Bone marrow (tissue), 2 donors: ENCODE results near the gene NEDD9.
A peak's percentile ranks its signal among the peaks of the same experiment; 100 is the strongest.

ENCODE experiments used
- DNase-seq, 2 donors: peaks; one replicate each; lab custom pipeline; 2025; lab: John Stamatoyannopoulos, UW

Gene NEDD9

DNA sequence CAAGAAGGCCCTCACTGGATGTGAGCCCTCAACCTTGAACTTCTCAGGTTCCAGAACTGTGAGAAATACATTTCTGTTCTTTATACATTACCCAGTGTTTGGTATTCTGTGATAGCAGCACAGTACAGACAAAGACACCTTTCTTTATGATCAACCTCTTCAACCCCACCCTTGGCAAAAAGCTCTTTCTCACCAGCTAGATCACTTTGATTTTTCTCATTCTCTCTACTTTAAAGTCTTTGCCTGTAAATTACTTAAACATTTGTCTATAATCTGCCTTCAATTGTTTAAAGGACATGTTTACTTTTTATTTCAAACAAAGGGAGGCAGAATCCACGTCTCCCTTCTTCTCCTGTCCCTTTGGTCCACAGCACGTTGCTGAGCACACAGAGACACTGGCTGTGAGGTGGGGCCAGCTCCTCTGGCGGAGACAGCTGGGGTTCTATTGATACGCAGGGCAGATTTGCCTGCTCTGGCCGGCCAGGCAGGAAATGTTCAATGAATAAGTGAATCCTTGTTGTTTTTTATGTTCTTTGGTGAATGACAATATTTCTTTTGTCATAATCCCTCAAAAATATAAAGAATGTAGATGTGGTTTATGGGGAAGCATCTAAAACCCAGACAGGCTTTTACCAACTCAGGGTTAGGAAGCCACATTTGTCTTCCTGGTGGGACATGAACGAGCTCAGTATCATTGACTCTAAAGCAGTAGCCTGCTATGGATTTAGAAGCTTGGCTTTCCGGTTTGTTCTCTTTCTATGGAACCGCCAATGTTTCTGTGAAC, 52.9 kb downstream of the NEDD9 start:
- no peak for DNase-seq

DNA sequence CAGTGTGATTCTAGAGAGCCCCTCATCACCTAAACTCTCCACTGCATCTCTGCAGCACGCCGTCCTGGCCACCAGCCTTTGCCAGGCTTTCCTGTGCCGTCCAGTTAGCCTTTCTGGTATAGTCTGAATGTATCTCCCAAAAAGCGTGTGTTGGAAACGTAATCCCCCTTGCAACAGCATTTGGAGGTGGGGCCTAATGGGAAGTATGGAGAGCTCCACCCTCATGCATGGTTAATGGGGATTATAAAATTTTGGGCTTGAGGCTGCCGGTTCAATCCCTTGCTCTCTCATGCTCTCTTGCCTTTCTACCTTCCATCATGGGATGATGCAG, 53.4 kb downstream of the NEDD9 start:
- no peak for DNase-seq

DNA sequence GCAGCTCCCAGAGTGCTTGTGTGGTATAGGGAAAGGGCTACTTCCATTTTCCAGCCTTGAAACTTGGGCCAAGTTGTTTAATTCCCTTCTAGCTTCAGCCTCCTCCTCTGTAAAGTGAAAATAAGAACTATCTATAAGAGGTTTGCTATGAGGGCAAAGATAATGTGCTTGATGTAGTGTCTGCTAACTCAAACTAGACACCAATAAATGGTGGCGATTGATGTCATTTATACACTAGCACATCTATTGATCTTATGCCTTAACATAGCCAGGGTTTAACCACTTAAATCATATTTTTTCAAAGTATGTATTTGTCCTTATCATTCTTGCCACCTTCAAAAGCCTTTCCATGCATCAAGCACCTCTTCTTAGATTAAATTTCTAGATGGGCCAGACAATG, 55.2 kb downstream of the NEDD9 start:
- DNase-seq = no peak

DNA sequence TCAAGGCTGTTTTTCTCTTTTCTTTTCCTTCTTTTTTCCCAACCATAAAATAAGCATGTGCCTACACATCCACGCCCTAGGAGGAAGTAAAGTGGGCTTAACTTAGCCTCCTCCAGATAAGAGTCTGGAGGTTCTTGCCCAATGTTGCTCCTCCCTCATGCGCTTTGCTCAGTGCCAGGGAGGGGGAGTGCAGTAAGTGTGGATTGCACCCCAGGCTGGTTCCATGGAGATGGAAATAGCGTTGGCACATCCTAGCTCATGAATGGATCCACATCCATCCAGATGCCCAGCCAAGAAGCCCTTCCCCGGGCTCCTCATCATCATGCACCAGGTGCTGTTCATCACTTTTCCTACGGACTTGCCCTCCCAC, 58.2 kb downstream of the NEDD9 start:
- no peak for DNase-seq

DNA sequence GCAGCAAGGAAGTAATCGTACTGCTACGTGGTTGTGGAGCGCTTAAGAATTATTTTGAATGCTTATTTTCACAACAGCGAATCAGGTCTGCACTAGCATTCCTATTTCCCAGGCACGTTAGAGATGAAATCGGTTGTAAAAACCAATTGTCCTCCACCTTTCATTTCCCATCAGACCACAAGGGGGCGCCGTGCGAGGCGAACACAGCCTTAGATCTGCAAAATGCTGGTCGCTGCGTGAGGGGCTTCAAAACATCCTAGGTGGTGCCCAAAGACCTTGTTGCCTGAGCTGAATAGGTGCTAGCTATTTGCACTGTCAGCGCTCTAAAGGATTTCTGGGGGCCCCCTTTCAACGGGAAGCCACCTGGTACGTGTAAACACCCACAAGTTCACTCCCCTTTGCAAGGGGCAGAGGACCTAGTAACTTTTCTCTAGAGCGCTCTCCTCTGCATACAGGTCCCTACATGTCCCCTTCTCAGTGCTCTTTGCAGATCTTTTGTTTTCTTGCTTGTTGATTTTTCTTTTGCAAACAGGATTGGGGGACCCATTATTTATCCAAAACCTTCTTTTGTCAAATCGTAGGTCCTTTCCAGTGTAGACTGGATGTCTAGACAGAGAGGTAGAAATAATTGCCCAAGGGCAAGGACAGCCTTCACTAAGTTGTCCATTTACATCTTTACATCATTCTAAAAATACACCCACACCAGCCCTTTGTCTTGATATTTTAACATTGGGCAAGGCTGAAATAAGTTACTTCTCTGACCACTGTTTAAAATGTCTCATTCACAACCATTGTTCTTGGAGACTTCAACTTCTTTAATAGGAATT, 59.8 kb downstream of the NEDD9 start:
- DNase-seq = peak; percentile 43 to 53

DNA sequence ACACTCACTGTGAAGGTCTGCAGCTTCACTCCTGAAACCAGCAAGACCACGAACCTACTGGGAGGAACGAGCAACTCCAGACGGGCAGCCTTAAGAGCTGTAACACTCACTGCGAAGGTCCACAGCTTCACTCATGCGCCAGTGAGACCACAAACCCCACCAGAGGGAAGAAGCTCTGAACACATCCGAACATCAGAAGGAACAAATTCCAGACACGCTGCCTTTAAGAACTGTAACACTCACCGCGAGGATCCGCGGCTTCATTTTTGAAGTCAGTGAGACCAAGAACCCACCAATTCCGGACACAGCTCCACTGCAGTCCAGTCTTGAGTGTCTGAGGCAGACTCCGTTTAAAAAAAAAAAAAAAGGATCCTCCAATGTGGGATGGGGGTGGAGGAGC, 60.5 kb downstream of the NEDD9 start:
- no peak for DNase-seq

DNA sequence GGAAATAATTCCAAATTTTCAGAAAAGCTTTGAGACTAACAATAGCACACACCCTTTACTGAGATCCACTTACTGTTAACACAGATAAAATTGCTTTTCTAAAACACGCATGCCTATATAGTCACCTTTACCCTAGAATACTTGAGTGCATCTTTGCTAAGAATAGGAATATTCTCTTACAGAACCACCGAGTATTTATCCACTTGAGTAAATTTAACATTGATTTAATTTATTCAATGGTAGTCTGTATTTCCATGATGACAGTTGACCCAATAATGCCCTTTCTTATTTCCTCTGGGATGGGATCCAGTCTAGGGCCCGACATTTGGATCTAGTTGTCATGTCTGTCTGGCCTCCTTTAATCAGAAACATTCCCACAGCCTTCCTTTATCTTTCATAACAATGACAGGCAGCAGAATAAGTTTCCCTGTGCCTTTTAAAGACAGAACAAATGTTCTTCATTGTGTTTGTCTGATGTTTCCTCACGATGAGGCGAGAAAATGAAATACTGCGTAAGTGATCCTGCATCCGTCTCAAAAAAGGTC, 64.3 kb downstream of the NEDD9 start:
- DNase-seq = no peak

DNA sequence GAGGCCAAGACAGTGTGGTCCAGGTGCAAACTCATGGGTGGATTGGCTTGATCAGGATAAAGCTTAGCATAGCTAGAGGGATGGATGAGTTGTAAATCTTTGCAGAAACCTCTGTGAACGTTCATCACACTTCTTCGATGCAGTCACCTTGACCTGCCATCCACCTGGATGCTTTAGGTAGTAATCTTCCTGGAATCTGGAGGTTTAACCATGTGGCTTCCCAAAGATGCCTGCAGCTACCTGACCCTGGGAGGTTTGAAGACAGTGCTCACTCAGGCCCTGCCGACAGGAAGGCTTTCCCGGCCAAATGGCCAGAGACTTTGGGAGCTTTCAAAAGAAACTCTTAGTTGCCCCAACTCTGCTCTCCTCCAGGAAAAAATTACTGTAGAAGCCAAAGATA, 65.5 kb downstream of the NEDD9 start:
- DNase-seq = no peak

DNA sequence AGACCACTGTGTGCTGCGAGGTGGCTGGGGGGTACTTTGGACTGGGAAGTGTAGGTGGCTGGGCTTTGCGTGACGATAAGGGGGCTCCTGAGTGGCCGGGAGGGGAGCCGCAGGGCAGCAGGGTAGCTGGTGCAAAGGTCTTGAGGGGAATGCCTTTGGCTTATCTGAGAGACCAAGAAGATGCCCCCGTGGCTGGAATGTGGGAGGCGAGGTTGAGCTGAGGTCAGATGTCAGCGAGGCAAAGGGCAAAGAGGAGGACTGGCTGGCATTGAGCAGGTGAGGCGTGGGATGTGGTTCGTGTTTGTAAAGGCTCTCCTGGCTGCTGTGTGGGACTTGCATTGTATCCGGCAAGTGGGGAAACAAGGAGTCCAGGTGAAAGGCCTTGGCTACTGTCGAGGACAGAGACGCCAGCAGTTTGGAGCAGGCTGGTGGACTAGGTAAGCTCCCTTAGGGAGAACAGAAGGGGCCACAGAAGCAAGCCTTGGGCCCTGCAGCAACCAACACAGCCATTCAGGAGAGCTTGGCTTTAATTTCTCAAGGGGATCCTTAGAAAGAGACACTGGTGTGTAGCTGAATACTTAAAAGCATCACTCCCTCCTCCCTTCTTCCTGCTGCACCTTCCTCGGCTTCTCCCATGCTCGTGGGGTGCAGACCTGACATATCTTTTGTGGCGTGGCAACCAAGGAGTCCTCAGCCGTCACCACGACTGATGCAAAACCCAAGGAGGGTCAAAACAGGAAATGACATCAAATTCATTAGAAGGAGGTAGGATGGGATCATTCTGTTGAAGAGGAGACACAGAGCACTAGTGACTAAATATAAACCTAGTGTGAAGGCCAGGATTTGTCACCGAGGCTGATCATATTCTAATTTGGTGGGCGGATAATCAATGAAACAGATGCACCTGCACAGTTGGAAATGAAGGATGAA, 67.5 kb downstream of the NEDD9 start:
- no peak for DNase-seq

DNA sequence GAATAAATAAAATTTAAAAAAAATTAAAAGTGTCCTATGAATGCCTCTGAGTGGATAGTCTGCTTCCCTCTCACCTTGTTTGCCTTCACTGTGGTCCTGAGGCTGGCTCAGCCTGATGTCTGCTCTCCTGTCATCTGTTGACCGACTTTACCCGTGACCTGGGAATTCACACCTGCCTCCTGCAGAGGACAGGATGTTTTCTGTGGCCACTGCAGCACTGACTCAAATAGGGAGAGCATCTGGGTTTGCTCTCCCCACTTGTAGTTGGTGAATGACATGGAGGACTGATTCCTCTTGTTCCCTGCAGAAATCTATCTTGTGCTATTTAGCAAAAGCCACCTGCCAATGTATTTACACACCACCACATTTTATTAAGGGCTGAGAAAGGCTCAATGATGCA, 68.5 kb downstream of the NEDD9 start:
- no peak for DNase-seq

DNA sequence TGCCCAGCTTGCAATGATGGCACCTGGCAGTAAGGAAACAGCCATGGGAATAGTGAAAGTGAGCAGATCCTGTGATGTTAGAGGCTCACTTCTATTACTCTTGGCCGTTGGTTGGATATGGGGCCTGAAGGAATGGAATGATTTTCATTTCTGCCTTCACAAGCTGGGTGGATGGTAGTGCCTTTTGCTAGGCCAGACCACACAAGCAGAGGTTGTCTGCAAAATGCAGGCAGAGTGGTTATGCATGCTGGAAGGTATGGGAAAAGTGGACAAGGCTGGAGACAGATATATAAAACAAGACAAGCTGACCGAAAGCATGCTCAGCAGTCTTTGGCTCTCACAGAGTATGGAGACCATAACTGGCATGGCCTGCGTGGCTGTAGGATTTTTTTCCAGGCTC, 70.2 kb downstream of the NEDD9 start:
- no peak for DNase-seq

DNA sequence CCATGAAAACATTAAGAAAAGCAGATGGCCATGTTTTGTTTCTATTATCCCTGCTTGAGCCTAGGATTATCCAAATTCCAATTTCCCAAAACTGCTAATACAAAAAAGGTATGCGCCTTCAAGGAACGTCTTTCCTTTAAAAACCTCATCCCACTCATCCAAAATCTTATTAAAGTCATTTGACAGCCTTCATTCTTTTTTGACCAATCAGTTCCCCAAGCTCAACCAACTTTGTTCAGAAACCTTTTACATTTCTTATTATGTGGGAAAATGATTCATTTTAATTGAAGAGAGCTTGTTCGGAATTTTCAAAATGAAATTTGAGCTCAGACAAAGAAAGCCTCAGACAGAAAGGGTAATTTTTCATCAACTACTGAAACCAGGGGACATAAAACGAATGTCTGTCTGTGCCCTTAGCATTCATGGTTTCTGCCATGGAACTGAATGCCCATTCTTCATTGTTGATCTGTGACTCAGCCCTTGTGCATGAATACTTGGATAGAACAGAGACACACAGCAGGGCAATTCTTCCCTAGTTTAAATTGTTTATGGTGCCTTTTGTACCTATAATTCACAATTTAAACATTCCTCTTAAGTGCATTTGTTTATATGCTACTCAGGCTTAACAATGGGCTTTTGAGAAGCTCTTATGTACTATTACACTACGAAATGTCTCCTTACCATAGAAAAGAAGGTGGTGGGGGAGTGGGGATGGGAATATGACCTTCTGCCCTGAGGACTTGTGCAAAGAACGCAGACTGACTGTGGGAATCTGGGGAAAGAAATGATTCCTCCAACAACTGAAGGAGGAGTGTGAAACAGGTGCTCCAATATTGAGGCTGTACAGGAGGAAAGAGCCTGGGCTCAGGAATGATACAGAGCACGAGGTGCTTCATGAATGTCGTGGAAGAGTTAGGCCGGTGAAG, 71.2 kb downstream of the NEDD9 start:
- DNase-seq = no peak

DNA sequence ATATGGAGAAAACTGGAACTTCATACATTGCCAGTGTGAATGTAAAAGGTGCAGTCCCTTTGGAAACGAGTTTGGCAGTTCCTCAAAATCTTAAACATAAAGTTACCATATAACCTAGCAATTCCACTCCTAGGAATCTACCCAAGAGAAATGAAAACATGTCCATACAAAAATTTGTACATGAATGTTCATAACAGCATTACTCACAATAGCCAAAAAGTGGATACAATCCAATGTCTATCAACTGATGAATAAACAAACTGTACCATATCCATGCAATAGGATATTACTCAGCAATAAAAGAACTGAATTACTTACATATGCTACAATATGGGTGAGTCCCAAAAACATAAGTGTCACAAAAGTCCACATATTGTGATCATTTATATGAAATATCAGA, 72.3 kb downstream of the NEDD9 start:
- DNase-seq = no peak

DNA sequence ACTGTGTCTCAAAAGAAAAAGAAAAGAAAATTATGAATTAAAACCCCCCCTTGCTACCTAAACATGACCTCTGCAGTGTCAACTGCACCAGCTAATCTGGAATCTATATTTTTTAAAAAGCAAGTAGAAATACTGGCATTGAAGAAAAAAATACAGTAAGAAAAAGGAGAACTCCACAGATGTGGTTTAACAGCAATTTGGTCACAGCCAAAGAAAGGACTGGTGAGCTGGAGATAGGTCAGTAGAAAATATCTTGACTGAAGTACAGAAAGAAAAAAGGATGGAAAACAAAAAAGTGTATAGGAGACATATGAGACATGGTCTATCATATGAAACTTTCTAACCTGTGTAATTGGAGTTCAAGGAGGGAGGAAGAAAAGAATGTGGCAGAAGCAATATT, 76.9 kb downstream of the NEDD9 start:
- DNase-seq = no peak

DNA sequence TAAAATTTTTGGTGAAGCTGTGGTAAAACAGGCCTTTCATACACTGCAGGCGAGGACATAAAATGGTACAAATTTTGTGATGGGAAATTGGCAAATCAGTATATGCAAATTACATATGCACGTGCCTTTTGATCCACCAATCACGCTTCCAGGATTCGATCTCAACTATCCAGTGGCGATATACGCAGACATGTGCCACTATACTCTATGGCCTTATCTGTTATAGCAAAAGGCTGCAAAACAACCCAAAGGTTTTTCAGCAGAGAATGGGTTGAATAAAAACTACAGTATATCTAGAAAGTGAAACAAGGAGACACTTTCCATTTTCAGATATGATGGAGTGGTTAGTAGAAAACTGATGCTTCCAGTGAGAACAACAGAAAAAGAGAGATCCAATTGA, 79.0 kb downstream of the NEDD9 start:
- DNase-seq = no peak

DNA sequence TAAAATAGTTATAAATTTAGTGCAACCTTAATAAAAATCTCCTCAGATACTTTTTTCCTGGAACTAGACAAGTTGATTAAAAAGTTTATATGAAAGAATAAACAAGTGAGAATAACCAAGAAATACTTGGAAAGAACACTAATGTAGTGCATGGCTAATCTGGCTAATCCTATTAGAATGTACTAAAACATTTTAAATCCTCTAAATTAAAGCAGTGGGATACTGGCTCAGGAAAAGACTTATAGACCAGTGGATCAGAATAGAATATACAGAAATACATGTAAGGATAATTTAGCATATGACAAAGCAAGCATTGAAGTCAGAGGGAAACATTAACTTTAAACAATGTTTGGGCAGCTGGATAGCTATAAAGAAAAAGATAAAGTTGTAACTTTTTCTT, 79.9 kb downstream of the NEDD9 start:
- no peak for DNase-seq

DNA sequence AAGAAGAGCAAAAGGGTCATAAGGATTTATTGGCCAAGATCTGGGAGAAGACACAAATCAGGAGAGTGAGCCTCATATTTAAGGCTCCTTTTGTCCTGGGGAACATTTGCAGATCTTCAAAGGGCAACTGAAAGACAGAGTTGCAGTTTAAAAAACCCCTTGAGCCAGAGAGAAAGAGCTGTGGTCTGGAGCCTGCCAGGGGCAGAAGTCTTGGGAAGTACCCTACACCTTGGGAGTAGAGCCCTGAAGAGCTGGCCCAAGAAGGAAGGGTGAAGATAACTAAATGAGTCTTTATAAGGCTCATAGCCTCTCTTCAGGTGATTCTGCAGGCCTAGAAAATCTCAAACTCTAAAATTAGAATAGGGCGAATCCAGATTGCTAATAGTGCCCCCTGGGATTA, 81.0 kb downstream of the NEDD9 start:
- no peak for DNase-seq

DNA sequence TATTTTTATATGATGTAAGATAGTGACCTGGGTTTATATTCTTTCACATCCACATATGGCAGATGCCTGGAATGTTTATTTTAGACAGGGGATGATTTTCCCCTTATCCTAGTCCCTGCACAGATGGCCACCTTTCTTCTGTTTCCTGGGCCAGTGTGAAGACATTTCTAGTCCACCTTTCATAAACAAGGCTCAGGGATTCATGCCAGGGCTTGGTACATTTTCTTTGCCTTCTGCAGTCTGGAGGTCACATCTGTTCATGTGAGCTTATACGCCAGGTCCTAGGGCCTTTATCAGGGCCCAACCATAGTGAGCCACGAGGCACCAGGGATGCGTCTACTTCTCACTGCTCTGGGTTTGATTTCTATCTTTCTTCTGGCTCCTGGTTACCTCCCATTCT, 82.9 kb downstream of the NEDD9 start:
- DNase-seq = no peak

DNA sequence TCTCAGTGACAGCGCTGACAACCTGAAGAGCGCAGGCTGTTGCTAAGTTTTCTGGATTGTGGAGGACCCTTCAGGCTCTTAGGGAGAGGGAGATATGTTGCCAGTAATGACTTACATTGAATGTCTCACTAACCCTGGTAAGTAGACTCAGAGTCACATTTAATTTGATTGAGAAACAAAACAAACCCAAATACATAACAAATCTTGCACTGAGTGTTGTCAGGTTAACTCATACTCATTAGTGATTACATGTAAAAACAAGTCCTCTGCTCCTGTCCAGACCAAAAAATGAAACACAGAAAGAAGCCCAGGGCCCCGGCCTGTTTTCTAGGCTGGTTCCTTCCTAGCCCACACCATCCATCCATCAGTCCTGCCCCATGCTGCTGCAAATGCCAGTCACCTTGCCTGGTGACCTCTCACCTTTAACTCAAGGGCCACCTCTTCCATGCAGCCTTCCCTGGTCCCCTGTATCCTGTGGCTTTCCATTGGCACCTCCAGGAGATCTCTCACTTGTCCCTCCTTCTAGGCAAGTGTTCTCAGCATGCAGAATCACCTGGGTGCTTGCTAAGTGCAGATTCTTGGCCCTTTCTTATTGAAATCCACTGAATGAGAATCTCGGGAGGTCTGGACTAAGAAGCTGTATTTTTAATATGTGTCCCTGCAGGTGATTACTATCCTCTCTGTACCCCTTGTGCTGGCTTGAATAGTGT, 86.2 kb downstream of the NEDD9 start:
- DNase-seq = no peak

DNA sequence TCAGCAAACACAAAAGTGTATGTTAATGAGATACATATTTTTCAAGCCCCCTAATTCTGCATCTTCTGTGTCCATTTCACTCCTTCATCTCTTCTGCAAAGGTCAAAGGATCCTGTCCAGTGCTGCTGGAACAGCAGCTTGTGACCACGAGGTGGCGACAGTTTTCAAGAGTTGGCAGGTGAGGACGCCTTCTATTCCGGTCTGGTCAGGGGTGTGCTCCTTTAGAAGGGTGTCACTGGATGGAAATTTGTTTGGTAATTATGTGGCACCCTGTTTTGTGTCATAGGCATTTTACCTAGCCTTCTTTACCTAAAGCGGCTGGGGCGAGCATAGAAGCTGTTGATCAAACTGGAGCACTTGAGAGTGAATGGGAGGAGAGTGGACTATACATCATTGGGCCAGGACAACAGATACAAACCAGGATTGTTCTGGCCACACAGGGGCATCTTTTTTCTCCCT, 88.0 kb downstream of the NEDD9 start:
- DNase-seq = peak; percentile 13 to 49
